ENCODE measurements around the gene NSD1. TPM values are rescaled to one million over a fixed set of nuclear protein-coding genes. Genes with fewer than 3 reads are reported as not detected.

Gene NSD1
- total and polyA plus RNA-seq, 7 donors = 6.0 to 56.2 (median 38.5) TPM

DNA sequence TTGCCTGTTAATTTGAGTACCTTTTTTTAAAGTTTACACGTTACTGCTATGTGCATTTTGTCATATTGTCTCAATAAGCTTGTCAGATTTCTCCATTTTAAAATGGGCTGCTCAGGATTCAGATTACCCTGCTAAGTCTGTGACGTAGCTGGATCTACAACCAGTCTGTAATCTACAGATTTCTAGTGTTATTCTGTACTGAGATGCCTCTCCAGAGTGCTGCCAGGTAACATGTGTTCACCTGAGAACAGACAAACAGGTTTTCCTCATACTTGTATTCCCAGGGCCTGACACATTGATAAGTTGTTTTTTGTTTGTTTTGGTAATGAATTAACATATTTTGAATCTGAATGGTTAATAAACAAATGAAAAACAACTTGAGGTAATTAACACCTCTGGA is 154.6 kb downstream of the NSD1 start:
- Histone ChIP-seq H3K9me3 (no peaks in the 10 kb centered on the region), H3K27ac (no peak overlapping the region), H3K4me3 (no peak overlapping the region), H3K4me1 (no peaks in the 10 kb centered on the region), H3K36me3 (ENCODE audit: insufficient read depth in 1 of 2, low read depth in 1 of 2) (peaks cover 14 to 100% of the 10 kb centered on the region in 2 donors), H3K27me3 (ENCODE audit: insufficient read depth in 3 of 3, low read length in 2 of 3) (no peaks in the 10 kb centered on the region)
- intact Hi-C loops (cut with DNase I) = no loop called here
- DNase-seq = no peak
- ATAC-seq = no peak
- no peak for TF ChIP-seq CTCF (IDR thresholded peaks at IDR 0.05)
- WGBS, 3 donors = 86 to 89% (median 86%) methylated on average over 2 of the region's 2 CpGs

DNA sequence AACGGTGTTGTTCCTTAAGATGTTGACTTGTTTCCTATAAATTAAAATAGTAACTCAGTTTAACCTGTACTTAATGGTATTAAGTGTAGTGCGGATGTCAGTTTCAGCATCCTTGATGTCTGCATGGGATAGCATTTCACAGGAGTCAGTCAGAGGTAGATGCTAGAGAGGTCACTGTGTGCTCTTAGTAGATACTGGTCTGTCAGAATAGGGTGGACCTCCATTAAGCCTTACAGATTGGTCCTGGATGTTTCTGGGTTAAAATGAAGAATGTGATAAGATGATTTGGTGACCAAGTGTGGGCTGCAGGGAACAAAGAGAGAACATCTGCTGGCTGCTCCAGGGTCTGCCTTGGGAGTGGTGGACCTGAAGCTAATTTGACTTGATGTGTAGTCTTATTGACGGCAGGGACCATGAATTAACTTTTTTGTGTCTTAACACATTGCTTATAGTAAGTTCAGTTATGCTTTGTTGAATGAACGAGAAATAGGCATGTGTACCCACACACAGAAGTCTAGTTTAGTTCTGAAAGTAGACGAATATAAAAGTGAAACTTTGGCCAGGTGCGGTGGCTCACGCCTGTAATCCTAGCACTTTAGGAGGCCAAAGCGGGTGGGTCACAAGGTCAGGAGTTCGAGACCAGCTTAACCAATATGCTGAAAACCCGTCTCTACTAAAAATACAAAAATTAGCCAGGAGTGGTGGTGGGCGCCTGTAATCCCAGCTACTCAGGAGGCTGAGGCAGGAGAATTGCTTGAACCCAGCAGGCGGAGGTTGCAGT is 157.4 kb downstream of the NSD1 start:
- intact Hi-C loops (cut with DNase I) = no loop called here
- TF ChIP-seq CTCF (IDR thresholded peaks at IDR 0.05) = no peak
- Histone ChIP-seq H3K9me3 (no peaks in the 10 kb centered on the region), H3K27me3 (ENCODE audit: insufficient read depth in 3 of 3, low read length in 2 of 3) (no peaks in the 10 kb centered on the region), H3K36me3 (ENCODE audit: insufficient read depth in 1 of 2, low read depth in 1 of 2) (peaks cover 12 to 100% of the 10 kb centered on the region in 2 donors), H3K4me3 (no peak overlapping the region), H3K4me1 (no peaks in the 10 kb centered on the region), H3K27ac (no peak overlapping the region)
- WGBS, 3 donors = 93 to 94% (median 93%) methylated on average over 12 of the region's 12 CpGs
- ATAC-seq = no peak
- no peak for DNase-seq

DNA sequence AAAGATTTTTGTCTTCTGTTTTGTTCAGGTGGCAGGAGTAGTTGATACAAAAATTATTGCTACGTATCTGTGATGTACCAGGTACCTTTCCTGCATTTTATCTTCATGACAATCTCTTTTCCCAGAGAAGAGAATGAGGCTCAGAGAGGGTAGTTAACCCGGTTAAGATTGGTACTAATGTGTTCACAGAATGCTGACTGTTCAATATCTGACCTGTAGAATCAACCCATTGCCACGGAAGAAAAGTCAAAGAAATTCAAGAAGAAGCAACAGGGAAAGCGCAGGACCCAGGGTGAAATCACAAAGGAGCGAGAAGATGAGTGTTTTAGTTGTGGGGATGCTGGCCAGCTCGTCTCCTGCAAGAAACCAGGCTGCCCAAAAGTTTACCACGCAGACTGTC is 158.2 kb downstream of the NSD1 start:
- intact Hi-C loops (cut with DNase I) = no loop called here
- H3K36me3 ChIP-seq (ENCODE audit: insufficient read depth in 1 of 2, low read depth in 1 of 2) = peaks cover 12 to 100% of the 10 kb centered on the region in 2 donors
- TF ChIP-seq CTCF (IDR thresholded peaks at IDR 0.05) = no peak

GRCh38 chr5:177293819-177294581 is 160.4 kb downstream of the NSD1 start:
- no peaks in the 10 kb centered on the region for H3K27me3 ChIP-seq (ENCODE audit: insufficient read depth in 3 of 3, low read length in 2 of 3)
- TF ChIP-seq CTCF (IDR thresholded peaks at IDR 0.05) = no peak
- H3K4me3 ChIP-seq = no peak overlapping the region
- DNase-seq = no peak
- H3K4me1 ChIP-seq = no peaks in the 10 kb centered on the region
- no peaks in the 10 kb centered on the region for H3K9me3 ChIP-seq
- intact Hi-C loops (cut with DNase I) = no loop called here
- ATAC-seq = no peak
- WGBS, 3 donors = 91 to 93% (median 93%) methylated on average over 12 of the region's 12 CpGs
- H3K36me3 ChIP-seq (ENCODE audit: insufficient read depth in 1 of 2, low read depth in 1 of 2) = peaks cover 12 to 87% of the 10 kb centered on the region in 2 donors
- H3K27ac ChIP-seq = no peak overlapping the region

More for the DNA sequence above, 158.2 kb downstream of the NSD1 start:
- H3K27ac ChIP-seq = no peak overlapping the region
- H3K4me1 ChIP-seq = no peaks in the 10 kb centered on the region
- no peaks in the 10 kb centered on the region for H3K27me3 ChIP-seq (ENCODE audit: insufficient read depth in 3 of 3, low read length in 2 of 3)
- no peak for ATAC-seq
- no peak for DNase-seq
- no peak overlapping the region for H3K4me3 ChIP-seq
- 94 to 96% (median 95%) methylated on average over 7 of the region's 7 CpGs for WGBS, 3 donors
- no peaks in the 10 kb centered on the region for H3K9me3 ChIP-seq
